Vagina (tissue), 2 donors: Measurements from ENCODE around the gene EEF2K.

Source experiments
- CTCF ChIP-seq, 3 experiments: fragments of 450-650 bp in 2 of 3; fragments of 200-600 bp in 1 of 3; sonication (generic) in 1 of 3; IDR thresholded peaks; one replicate each; pipeline ENCODE4 v1.5.1; 2017 to 2019; ENCODE audit warnings: antibody characterized with exemption in 3 of 3, mild to moderate bottlenecking in 2 of 3, moderate library complexity in 2 of 3
- POLR2A ChIP-seq, 2 donors: fragments of 450-650 bp; IDR thresholded peaks; one replicate each; pipeline ENCODE4 v1.6.1; 2017; ENCODE audit warnings: antibody characterized with exemption in 2 of 2, mild to moderate bottlenecking in 2 of 2, moderate library complexity in 2 of 2

GRCh38 chr16:22311520-22311919 lies 105.4 kb downstream of the EEF2K start:
- no peak for TF ChIP-seq CTCF (IDR thresholded peaks at IDR 0.05)
- TF ChIP-seq POLR2A (IDR thresholded peaks at IDR 0.05) = no peak
